GM12878 (cell line): ENCODE results near the gene HIVEP3. TPM values are rescaled to one million over a fixed set of nuclear protein-coding genes. Genes with fewer than 3 reads are reported as not detected.

Experiments
- ATAC-seq: fragments of 200-7000 bp; cut with Tn5 transposase; 3 replicates; pipeline ENCODE4 v1.9.1; 2020; ENCODE audit warnings: mild to moderate bottlenecking, moderate library complexity
- BruUV-seq: library from RNA; stranded (reverse); fragments of 400-500 nt; replicated peaks from 2 replicates; lab custom pipeline; 2021; lab: Mats Ljungman, UMichigan
- CTCF ChIA-PET: fragments of 300-600 bp; sonication (Branson Sonifier 250); formaldehyde crosslinking; extraction: SDS; loops from one replicate; lab custom pipeline; 2021; ENCODE audit warnings: inconsistent platforms; lab: Yijun Ruan, JAX
- POLR2A ChIA-PET: fragments of 350-600 bp; formaldehyde crosslinking; extraction: SDS; loops from one replicate; lab custom pipeline; 2021; ENCODE audit warnings: inconsistent platforms; lab: Charles Lee
- RAD21 ChIA-PET: fragments of 300-600 bp; sonication (Branson Sonifier 250); formaldehyde crosslinking; loops from one replicate; lab custom pipeline; 2023; ENCODE audit warnings: antibody characterized with exemption; ENCODE audit not compliant: unreplicated experiment; lab: Charles Lee
- SMC1A ChIA-PET: fragments of 300-600 bp; sonication (Branson Sonifier 250); formaldehyde crosslinking; loops from one replicate; lab custom pipeline; 2023; ENCODE audit not compliant: unreplicated experiment, uncharacterized antibody; lab: Charles Lee
- DNase-seq: peaks from one replicate; pipeline ENCODE4 v3.0.0-alpha.2; 2011; ENCODE audit warnings: low read depth, low spot score
- FAIRE-seq: peaks from 3 replicates; lab custom pipeline; 2011; peaks lifted over from hg19 to GRCh38; lab: Jason Lieb, UNC
- H2AFZ ChIP-seq: 2 replicates; pipeline ENCODE4 v1.6.0; 2011; ENCODE audit warnings: low read depth, low read length, control low read depth; ENCODE audit not compliant: control insufficient read depth
- H3K27ac ChIP-seq: 2 replicates; pipeline ENCODE4 v1.5.1; 2011; ENCODE audit warnings: control low read depth; ENCODE audit not compliant: control insufficient read depth, insufficient read depth
- H3K27me3 ChIP-seq, 2 experiments: replicated peaks in 1 of 2; 2 replicates each; pipeline versions ENCODE4 v1.6.0 to v1.6.1; 2011; ENCODE audit warnings: low read length in 1 of 2; ENCODE audit not compliant: control insufficient read depth in 2 of 2, insufficient read depth in 2 of 2
- H3K36me3 ChIP-seq, 2 experiments: 2 replicates each; pipeline ENCODE4 v1.5.1; 2011; ENCODE audit warnings: low read length in 1 of 2; ENCODE audit not compliant: control insufficient read depth in 2 of 2, insufficient read depth in 2 of 2
- H3K4me1 ChIP-seq: 2 replicates; pipeline ENCODE4 v1.6.1; 2011; ENCODE audit warnings: mild to moderate bottlenecking, low read length, moderate library complexity, mixed read lengths; ENCODE audit not compliant: control insufficient read depth, insufficient read depth
- H3K4me2 ChIP-seq: 2 replicates; pipeline ENCODE4 v1.6.0; 2011; ENCODE audit warnings: control low read depth; ENCODE audit not compliant: control insufficient read depth, insufficient read depth
- H3K4me3 ChIP-seq: fragments of 200-600 bp; sonication (generic); 2 replicates; pipeline ENCODE4 v1.5.1; 2016
- H3K79me2 ChIP-seq: 2 replicates; pipeline ENCODE4 v1.6.0; 2011; ENCODE audit warnings: low read length; ENCODE audit not compliant: control insufficient read depth, insufficient read depth
- H3K9ac ChIP-seq: 2 replicates; pipeline ENCODE4 v1.8.0; 2011; ENCODE audit warnings: low read length, control low read depth, mixed read lengths; ENCODE audit not compliant: control insufficient read depth, insufficient read depth
- H3K9me3 ChIP-seq: replicated peaks from 3 replicates; pipeline ENCODE4 v1.5.1; 2011; ENCODE audit warnings: mild to moderate bottlenecking, low read length; ENCODE audit not compliant: control insufficient read depth, insufficient read depth
- H4K20me1 ChIP-seq: 2 replicates; pipeline ENCODE4 v1.6.0; 2011; ENCODE audit not compliant: control insufficient read depth, insufficient read depth
- ATF7 ChIP-seq: fragments of 450-650 bp; IDR thresholded peaks from 2 replicates; pipeline ENCODE4 v1.6.1; 2016; ENCODE audit warnings: low read depth, mild to moderate bottlenecking
- BMI1 ChIP-seq: fragments of 450-650 bp; IDR thresholded peaks from 2 replicates; pipeline ENCODE4 v1.6.1; 2016; ENCODE audit warnings: mild to moderate bottlenecking, moderate library complexity, borderline replicate concordance
- CEBPB ChIP-seq, 2 experiments: fragments of 150-350 bp in 1 of 2; IDR thresholded peaks; 2 replicates each; pipeline ENCODE4 v1.6.1; 2012 to 2014; ENCODE audit warnings: low read depth in 2 of 2, low read length in 2 of 2, borderline replicate concordance in 1 of 2, inconsistent platforms in 1 of 2
- CREB1 ChIP-seq: IDR thresholded peaks from 2 replicates; pipeline ENCODE4 v1.6.1; 2012; ENCODE audit warnings: low read depth, mild to moderate bottlenecking, inconsistent platforms
- GABPA ChIP-seq: IDR thresholded peaks from 2 replicates; pipeline ENCODE4 v1.6.1; 2014; ENCODE audit warnings: antibody characterized with exemption, low read depth, mild to moderate bottlenecking, inconsistent platforms
- LARP7 ChIP-seq: fragments of 450-650 bp; IDR thresholded peaks from 2 replicates; pipeline ENCODE4 v1.6.1; 2017; ENCODE audit warnings: mild to moderate bottlenecking
- NFIC ChIP-seq: IDR thresholded peaks from 2 replicates; pipeline ENCODE4 v1.6.1; 2012; ENCODE audit warnings: low read depth, mild to moderate bottlenecking, inconsistent platforms, low read length, moderate library complexity
- POLR2AphosphoS2 ChIP-seq: IDR thresholded peaks from 2 replicates; pipeline ENCODE4 v1.6.1; 2011; ENCODE audit warnings: low read depth, mild to moderate bottlenecking, low read length, improper control_type of control experiment, moderate library complexity
- POLR2AphosphoS5 ChIP-seq: IDR thresholded peaks from 2 replicates; pipeline ENCODE4 v1.6.1; 2011; ENCODE audit warnings: mild to moderate bottlenecking, low read length, inconsistent platforms
- ZNF207 ChIP-seq: fragments of 450-650 bp; IDR thresholded peaks from 2 replicates; pipeline ENCODE4 v1.6.1; 2014; ENCODE audit warnings: antibody characterized with exemption, mild to moderate bottlenecking, borderline replicate concordance
- WGBS: methylation state at CpG from one replicate; pipeline ENCODE4 v1.1.6; 2016; ENCODE audit warnings: low lambda C conversion rate; ENCODE audit not compliant: insufficient replicate concordance, insufficient coverage; ENCODE audit errors: missing lambda C conversion rate; 5-methylcytosine and 5-hydroxymethylcytosine counted together
- in situ Hi-C: fragments of 300-500 bp; cut with MboI; formaldehyde crosslinking; loops from 9 replicates; pipeline ENCODE4 v1.14.3; 2018; ENCODE audit warnings: mixed read lengths
- intact Hi-C: fragments of 100-400 bp; cut with micrococcal nuclease; formaldehyde crosslinking; loops from one replicate; pipeline ENCODE4 v1.14.2; 2022; ENCODE audit not compliant: unreplicated experiment
- polyA plus RNA-seq, 11 experiments: library from polyadenylated mRNA; depleted of rRNA in 4 of 11; unstranded in 6 of 11; stranded (reverse) in 5 of 11; fragments of >200 nt; fragmentation: Nextera tagmentation in 4 of 11; fragmentation: Illumina TruSeq in 1 of 11; extraction: Ambion mirVana in 4 of 11; extraction: Trizol in 1 of 11; gene quantifications; 1 replicate in 1 of 11; 2 replicates in 10 of 11; pipeline versions ENCODE4 v1.2.1 to v1.2.3, GENCODE V29; 2011 to 2016; ENCODE audit warnings: inconsistent platforms in 2 of 11, missing spikeins in 2 of 11, low read depth in 1 of 11
- total RNA-seq, 4 experiments: library from RNA; depleted of rRNA in 3 of 4; stranded (reverse); fragments of >200 nt in 3 of 4; fragmentation: Illumina TruSeq in 1 of 4; extraction: Trizol in 1 of 4; gene quantifications; 2 replicates each; pipeline versions ENCODE4 v1.2.1 to v1.2.3, GENCODE V29; 2013 to 2021
- TF ChIP-seq, protein P1 (sequence below): fragments of 450-650 bp; IDR thresholded peaks from 2 replicates; pipeline ENCODE4 v1.6.1; 2017; ENCODE audit warnings: mild to moderate bottlenecking, moderate library complexity
- TF ChIP-seq, protein P2 (sequence below): fragments of 450-650 bp; IDR thresholded peaks from 2 replicates; pipeline ENCODE4 v1.6.1; 2016; ENCODE audit warnings: mild to moderate bottlenecking

HIVEP3 gene
- total and polyA plus RNA-seq, 10 of the 15 experiments (the other 5 are each of a cell fraction or from before 2014, with no cell fraction given), result 1.8 to 13.6 (median 3.8) TPM

DNA sequence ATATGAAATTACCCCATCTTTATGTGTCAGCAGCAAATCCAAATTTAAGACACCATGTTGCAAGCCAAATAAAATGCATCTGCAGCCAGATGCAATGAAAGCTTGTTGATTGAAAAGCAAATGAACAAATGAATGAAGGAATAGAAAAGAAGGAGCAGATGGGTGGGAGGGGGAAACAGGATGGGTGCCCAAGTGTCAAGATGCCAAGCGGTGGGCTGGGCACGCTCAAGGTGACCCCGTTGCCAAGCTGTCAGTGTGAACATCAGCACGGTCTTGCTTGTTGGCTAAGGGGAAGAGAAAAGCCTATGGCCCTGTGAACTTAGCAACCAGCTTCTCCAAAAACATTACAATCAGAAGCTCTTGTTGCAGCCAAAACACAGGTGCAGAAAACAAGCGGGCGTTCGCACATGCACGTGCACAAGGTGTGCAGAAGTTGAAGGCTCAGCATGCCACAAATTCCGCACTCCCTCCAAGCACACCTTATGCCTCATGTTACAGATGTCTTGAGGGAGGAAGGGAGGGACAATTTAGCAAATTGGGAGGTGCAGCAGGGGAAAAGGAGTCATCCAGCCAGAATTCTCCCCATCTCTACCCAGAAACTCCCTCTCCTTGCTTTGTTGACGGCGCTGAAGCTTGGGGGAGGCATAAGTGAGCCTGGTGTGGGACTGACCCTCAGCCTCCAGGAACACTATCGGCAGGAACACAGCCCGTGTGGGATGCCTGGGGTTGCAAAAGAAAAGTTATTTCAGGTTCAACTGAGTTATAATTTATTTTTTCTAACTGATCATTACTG, 62.4 kb downstream of the HIVEP3 start:
- no peaks in the 10 kb centered on the region for H4K20me1 ChIP-seq
- CTCF ChIA-PET, result interaction anchor here (0.9 to 1.3 kb wide), 2 partner anchors 12 to 318 kb away, joined by 3 read pairs; no protein-coding TSS in a partner anchor
- H3K27me3 ChIP-seq, result no peaks in the 10 kb centered on the region
- no peak for DNase-seq
- H3K4me2 ChIP-seq, result no peak overlapping the region
- in situ Hi-C loops (no loop called here), intact Hi-C loops (no loop called here)
- no peaks in the 10 kb centered on the region; a peak in 1 of 4 replicates for H3K36me3 ChIP-seq
- 64% methylated on average over 13 of the region's 13 CpGs for WGBS
- peaks cover 9% of the 10 kb centered on the region for H3K4me1 ChIP-seq
- H3K9me3 ChIP-seq, result no peaks in the 10 kb centered on the region; the same call in 2 of the 3 replicates
- no TSS peak for BruUV-seq
- H3K27ac ChIP-seq, result no peak overlapping the region
- no peak for ATAC-seq
- FAIRE-seq, result no peak
- TF ChIP-seq NFIC (no peak), ZNF207 (no peak)
- POLR2A ChIA-PET, result no interaction called here
- RAD21 ChIA-PET, result no interaction called here
- no peaks in the 10 kb centered on the region for H3K79me2 ChIP-seq
- H3K4me3 ChIP-seq, result no peak overlapping the region
- H3K9ac ChIP-seq, result no peak overlapping the region
- SMC1A ChIA-PET, result no interaction called here
- H2AFZ ChIP-seq, result no peak overlapping the region

DNA sequence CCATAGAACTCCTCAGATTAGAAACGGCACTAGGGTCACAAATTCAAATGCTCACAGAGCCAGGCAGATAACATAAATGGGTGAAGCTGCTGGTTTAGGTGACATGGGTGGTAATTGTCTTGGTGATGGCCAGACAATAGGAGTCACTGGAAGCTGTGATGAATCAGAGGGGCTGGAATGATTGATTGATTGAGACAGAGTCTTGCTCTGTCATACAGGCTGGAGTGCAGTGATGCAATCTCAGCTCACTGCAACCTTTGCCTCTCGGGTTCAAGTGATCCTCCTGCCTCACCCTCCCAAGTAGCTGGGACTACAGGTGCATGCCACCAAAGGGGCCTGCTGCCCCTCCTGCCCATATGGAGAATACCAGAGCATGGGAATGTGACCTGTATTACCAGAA, 63.0 kb downstream of the HIVEP3 start:
- no peak for TF ChIP-seq LARP7
- no peak for TF ChIP-seq ATF7
- no peak for TF ChIP-seq POLR2AphosphoS2
- no peak for TF ChIP-seq BMI1
- TF ChIP-seq, protein P1, sequence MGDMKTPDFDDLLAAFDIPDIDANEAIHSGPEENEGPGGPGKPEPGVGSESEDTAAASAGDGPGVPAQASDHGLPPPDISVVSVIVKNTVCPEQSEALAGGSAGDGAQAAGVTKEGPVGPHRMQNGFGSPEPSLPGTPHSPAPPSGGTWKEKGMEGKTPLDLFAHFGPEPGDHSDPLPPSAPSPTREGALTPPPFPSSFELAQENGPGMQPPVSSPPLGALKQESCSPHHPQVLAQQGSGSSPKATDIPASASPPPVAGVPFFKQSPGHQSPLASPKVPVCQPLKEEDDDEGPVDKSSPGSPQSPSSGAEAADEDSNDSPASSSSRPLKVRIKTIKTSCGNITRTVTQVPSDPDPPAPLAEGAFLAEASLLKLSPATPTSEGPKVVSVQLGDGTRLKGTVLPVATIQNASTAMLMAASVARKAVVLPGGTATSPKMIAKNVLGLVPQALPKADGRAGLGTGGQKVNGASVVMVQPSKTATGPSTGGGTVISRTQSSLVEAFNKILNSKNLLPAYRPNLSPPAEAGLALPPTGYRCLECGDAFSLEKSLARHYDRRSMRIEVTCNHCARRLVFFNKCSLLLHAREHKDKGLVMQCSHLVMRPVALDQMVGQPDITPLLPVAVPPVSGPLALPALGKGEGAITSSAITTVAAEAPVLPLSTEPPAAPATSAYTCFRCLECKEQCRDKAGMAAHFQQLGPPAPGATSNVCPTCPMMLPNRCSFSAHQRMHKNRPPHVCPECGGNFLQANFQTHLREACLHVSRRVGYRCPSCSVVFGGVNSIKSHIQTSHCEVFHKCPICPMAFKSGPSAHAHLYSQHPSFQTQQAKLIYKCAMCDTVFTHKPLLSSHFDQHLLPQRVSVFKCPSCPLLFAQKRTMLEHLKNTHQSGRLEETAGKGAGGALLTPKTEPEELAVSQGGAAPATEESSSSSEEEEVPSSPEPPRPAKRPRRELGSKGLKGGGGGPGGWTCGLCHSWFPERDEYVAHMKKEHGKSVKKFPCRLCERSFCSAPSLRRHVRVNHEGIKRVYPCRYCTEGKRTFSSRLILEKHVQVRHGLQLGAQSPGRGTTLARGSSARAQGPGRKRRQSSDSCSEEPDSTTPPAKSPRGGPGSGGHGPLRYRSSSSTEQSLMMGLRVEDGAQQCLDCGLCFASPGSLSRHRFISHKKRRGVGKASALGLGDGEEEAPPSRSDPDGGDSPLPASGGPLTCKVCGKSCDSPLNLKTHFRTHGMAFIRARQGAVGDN, result no peak
- TF ChIP-seq POLR2AphosphoS5, result no peak
- no peak for TF ChIP-seq CEBPB (IDR thresholded peaks at IDR 0.05; ENCODE audit: borderline replicate concordance in 1 of 2, low read depth in 2 of 2, low read length in 2 of 2)
- TF ChIP-seq CREB1, result no peak
- no peak for TF ChIP-seq GABPA
- TF ChIP-seq, protein P2, sequence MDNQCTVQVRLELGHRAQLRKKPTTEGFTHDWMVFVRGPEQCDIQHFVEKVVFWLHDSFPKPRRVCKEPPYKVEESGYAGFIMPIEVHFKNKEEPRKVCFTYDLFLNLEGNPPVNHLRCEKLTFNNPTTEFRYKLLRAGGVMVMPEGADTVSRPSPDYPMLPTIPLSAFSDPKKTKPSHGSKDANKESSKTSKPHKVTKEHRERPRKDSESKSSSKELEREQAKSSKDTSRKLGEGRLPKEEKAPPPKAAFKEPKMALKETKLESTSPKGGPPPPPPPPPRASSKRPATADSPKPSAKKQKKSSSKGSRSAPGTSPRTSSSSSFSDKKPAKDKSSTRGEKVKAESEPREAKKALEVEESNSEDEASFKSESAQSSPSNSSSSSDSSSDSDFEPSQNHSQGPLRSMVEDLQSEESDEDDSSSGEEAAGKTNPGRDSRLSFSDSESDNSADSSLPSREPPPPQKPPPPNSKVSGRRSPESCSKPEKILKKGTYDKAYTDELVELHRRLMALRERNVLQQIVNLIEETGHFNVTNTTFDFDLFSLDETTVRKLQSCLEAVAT, result no peak
- TF ChIP-seq, all 136 proteins: peak for 0
- DNase-seq (no peak), FAIRE-seq (no peak), ATAC-seq (no peak)
- in situ Hi-C loops, result no loop called here
- Histone ChIP-seq H3K4me2 (no peak overlapping the region), H4K20me1 (no peaks in the 10 kb centered on the region), H3K27ac (no peak overlapping the region), H3K4me3 (no peak overlapping the region), H3K27me3 (no peaks in the 10 kb centered on the region), H3K4me1 (peaks cover 9% of the 10 kb centered on the region), H3K9me3 (no peaks in the 10 kb centered on the region; the same call in 2 of the 3 replicates), H3K79me2 (no peaks in the 10 kb centered on the region), H3K9ac (no peak overlapping the region), H3K36me3 (no peaks in the 10 kb centered on the region; a peak in 1 of 4 replicates), H2AFZ (no peak overlapping the region)
- RAD21 ChIA-PET, result no interaction called here
- intact Hi-C loops, result no loop called here
- SMC1A ChIA-PET, result no interaction called here
- no TSS peak for BruUV-seq
- POLR2A ChIA-PET, result no interaction called here
- CTCF ChIA-PET, result interaction anchor here (0.9 to 1.3 kb wide), 2 partner anchors 13 to 318 kb away, joined by 3 read pairs; no protein-coding TSS in a partner anchor
- 30% methylated on average over 2 of the region's 2 CpGs for WGBS
